ENCODE measurements around the gene PEAK1. TPM values are rescaled to one million over a fixed set of nuclear protein-coding genes. Genes with fewer than 3 reads are reported as not detected.

The PEAK1 gene
- total RNA-seq, 1 experiment from 2014 or later, result 18.4 TPM

GRCh38 chr15:77104155-77104554 is 315.7 kb downstream of the PEAK1 start:
- no peaks in the 10 kb centered on the region for H3K27me3 Mint-ChIP-seq (ENCODE audit: insufficient read depth, unreplicated experiment)
- ChIA-PET CTCF (interaction anchor here (2.2 kb wide), 1 partner anchor 439 kb away, joined by 8 read pairs; no protein-coding TSS in a partner anchor), POLR2A (interaction anchor here (0.6 kb wide), 1 partner anchor 597 kb away, joined by 3 read pairs; no protein-coding TSS in a partner anchor)
- H3K9me3 Mint-ChIP-seq (ENCODE audit: unreplicated experiment), result no peaks in the 10 kb centered on the region
- TF ChIP-seq, protein P1, sequence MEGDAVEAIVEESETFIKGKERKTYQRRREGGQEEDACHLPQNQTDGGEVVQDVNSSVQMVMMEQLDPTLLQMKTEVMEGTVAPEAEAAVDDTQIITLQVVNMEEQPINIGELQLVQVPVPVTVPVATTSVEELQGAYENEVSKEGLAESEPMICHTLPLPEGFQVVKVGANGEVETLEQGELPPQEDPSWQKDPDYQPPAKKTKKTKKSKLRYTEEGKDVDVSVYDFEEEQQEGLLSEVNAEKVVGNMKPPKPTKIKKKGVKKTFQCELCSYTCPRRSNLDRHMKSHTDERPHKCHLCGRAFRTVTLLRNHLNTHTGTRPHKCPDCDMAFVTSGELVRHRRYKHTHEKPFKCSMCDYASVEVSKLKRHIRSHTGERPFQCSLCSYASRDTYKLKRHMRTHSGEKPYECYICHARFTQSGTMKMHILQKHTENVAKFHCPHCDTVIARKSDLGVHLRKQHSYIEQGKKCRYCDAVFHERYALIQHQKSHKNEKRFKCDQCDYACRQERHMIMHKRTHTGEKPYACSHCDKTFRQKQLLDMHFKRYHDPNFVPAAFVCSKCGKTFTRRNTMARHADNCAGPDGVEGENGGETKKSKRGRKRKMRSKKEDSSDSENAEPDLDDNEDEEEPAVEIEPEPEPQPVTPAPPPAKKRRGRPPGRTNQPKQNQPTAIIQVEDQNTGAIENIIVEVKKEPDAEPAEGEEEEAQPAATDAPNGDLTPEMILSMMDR (IDR thresholded peaks at IDR 0.05; ENCODE audit: insufficient read depth in 1 of 2, low read depth in 1 of 2, low read length in 1 of 2, severe bottlenecking in 1 of 2, unreplicated experiment in 1 of 2), result no peak
- H3K4me1 Mint-ChIP-seq (ENCODE audit: low read depth, unreplicated experiment), result peaks cover 28% of the 10 kb centered on the region
- no peaks in the 10 kb centered on the region for H3K36me3 ChIP-seq (ENCODE audit: control insufficient read depth, insufficient read depth, low read length)
- peak overlapping the region; percentile 1 for H3K27ac Mint-ChIP-seq (ENCODE audit: unreplicated experiment)
- peaks cover 5% of the 10 kb centered on the region; the same call in 1 of the 2 replicates for H3K9me3 ChIP-seq
- peaks cover 9% of the 10 kb centered on the region for H3K36me3 Mint-ChIP-seq (ENCODE audit: insufficient read depth, unreplicated experiment)
- intact Hi-C loops (cut with micrococcal nuclease; ENCODE audit: unreplicated experiment), result no loop called here
- no peak for DNase-seq
- H3K4me1 ChIP-seq, result peaks cover 29% of the 10 kb centered on the region
- BruUV-seq (replicated peaks), result no TSS peak
- no peak overlapping the region for H3K4me3 ChIP-seq (ENCODE audit: low read depth, low read length)
- H3K4me3 Mint-ChIP-seq (ENCODE audit: unreplicated experiment), result no peak overlapping the region
- no peaks in the 10 kb centered on the region for H3K27me3 ChIP-seq (replicated peaks; ENCODE audit: control insufficient read depth, insufficient read depth, low read length)

DNA sequence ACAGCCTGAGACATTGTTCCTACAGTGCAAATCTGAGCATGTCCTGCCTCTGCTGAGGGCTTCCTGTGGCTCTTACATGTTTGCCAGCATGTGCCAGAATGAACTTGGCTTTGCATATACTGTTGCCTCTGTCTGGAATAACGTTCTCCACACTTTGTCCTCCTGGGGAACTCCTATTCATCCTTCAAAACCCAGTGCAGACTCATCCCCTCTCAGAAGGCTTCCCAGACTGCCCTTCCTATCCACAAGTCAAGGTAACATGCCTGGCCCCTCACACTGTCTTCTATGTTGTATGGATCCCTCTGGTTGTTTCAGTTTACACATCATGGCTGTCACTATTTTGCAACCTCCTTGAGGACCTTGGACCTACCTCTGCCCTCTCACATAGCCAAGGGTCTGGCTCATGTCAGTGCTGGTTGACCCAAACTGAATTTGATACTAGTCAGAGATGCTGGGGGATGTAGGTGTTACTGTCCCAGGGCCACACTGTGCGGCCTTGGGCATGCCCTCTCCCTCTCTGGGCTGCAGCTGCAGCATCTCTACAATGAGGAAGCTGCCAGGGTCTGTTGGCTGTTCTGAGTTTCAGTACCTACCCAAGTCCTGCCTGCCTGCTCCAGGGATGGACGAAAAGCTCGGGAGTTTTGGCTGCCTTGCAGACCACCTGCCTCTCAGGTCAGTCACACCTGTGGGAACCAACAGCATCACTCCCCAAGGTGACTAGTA is 320.0 kb downstream of the PEAK1 start:
- ChIA-PET POLR2A (no interaction called here), CTCF (no interaction called here)
- Mint-ChIP-seq H3K36me3 (ENCODE audit: insufficient read depth, unreplicated experiment) (no peaks in the 10 kb centered on the region), H3K27ac (ENCODE audit: unreplicated experiment) (no peak overlapping the region), H3K4me1 (ENCODE audit: low read depth, unreplicated experiment) (peaks cover 15% of the 10 kb centered on the region), H3K27me3 (ENCODE audit: insufficient read depth, unreplicated experiment) (no peaks in the 10 kb centered on the region), H3K4me3 (ENCODE audit: unreplicated experiment) (no peak overlapping the region), H3K9me3 (ENCODE audit: unreplicated experiment) (no peaks in the 10 kb centered on the region)
- intact Hi-C loops (cut with micrococcal nuclease; ENCODE audit: unreplicated experiment), result no loop called here
- no peak for DNase-seq
- Histone ChIP-seq H3K36me3 (ENCODE audit: control insufficient read depth, insufficient read depth, low read length) (no peaks in the 10 kb centered on the region), H3K27me3 (replicated peaks; ENCODE audit: control insufficient read depth, insufficient read depth, low read length) (no peaks in the 10 kb centered on the region), H3K9me3 (peaks cover 5% of the 10 kb centered on the region; the same call in 1 of the 2 replicates), H3K4me1 (peaks cover 29% of the 10 kb centered on the region), H3K4me3 (ENCODE audit: low read depth, low read length) (no peak overlapping the region)
- TF ChIP-seq, protein P1 (IDR thresholded peaks at IDR 0.05; ENCODE audit: insufficient read depth in 1 of 2, low read depth in 1 of 2, low read length in 1 of 2, severe bottlenecking in 1 of 2, unreplicated experiment in 1 of 2), result no peak
- no TSS peak for BruUV-seq (replicated peaks)

GRCh38 chr15:77098572-77098971 is 321.3 kb downstream of the PEAK1 start:
- peaks cover 5% of the 10 kb centered on the region; the same call in 1 of the 2 replicates for H3K9me3 ChIP-seq
- H3K27me3 ChIP-seq (replicated peaks; ENCODE audit: control insufficient read depth, insufficient read depth, low read length), result no peaks in the 10 kb centered on the region
- no peaks in the 10 kb centered on the region for H3K36me3 ChIP-seq (ENCODE audit: control insufficient read depth, insufficient read depth, low read length)
- no peak for DNase-seq
- Mint-ChIP-seq H3K4me1 (ENCODE audit: low read depth, unreplicated experiment) (peaks cover 15% of the 10 kb centered on the region), H3K9me3 (ENCODE audit: unreplicated experiment) (no peaks in the 10 kb centered on the region), H3K36me3 (ENCODE audit: insufficient read depth, unreplicated experiment) (no peaks in the 10 kb centered on the region), H3K27me3 (ENCODE audit: insufficient read depth, unreplicated experiment) (no peaks in the 10 kb centered on the region), H3K27ac (ENCODE audit: unreplicated experiment) (no peak overlapping the region), H3K4me3 (ENCODE audit: unreplicated experiment) (no peak overlapping the region)
- TF ChIP-seq, protein P1 (IDR thresholded peaks at IDR 0.05; ENCODE audit: insufficient read depth in 1 of 2, low read depth in 1 of 2, low read length in 1 of 2, severe bottlenecking in 1 of 2, unreplicated experiment in 1 of 2), result no peak
- ChIA-PET POLR2A (no interaction called here), CTCF (interaction anchor here (0.6 kb wide), 1 partner anchor 762 kb away, joined by 3 read pairs; the partner anchor contains the start of gene ISL2)
- no TSS peak for BruUV-seq (replicated peaks)
- peaks cover 29% of the 10 kb centered on the region for H3K4me1 ChIP-seq
- intact Hi-C loops (cut with micrococcal nuclease; ENCODE audit: unreplicated experiment), result no loop called here
- no peak overlapping the region for H3K4me3 ChIP-seq (ENCODE audit: low read depth, low read length)
